B cell (primary cell): ENCODE measurements around the gene NANOS1.

Source experiments
- CTCF ChIP-seq: fragments of 200-600 bp; IDR thresholded peaks from one replicate; pipeline ENCODE4 v1.8.0; 2022; ENCODE audit warnings: antibody characterized with exemption, mild to moderate bottlenecking
- EZH2 ChIP-seq: IDR thresholded peaks from 2 replicates; pipeline ENCODE4 v1.6.1; 2012; ENCODE audit warnings: borderline replicate concordance, low read depth, mild to moderate bottlenecking, moderate library complexity, low read length; ENCODE audit not compliant: insufficient read depth, poor library complexity, severe bottlenecking

GRCh38 chr10:119022846-119023552, 6.5 kb upstream of the NANOS1 start:
- TF ChIP-seq CTCF (no peak), EZH2 (no peak)
